ENCODE measurements around the gene AP1M1.

The AP1M1 gene

GRCh38 chr19:16295057-16295456, 97.3 kb downstream of the AP1M1 start:
- Mint-ChIP-seq H3K9me3 (no peaks in the 10 kb centered on the region), H3K27ac (no peak overlapping the region), H3K36me3 (ENCODE audit: low read depth) (no peaks in the 10 kb centered on the region), H3K4me1 (no peaks in the 10 kb centered on the region), H3K4me3 (no peak overlapping the region), H3K27me3 (peaks cover 2% of the 10 kb centered on the region)
- DNase-seq (no peak), ATAC-seq (no peak)
